Measurements from ENCODE around the gene CDCA8. TPM values are rescaled to one million over a fixed set of nuclear protein-coding genes. Genes with fewer than 3 reads are reported as not detected.

CDCA8 gene
- total and polyA plus RNA-seq, 2 experiments from 2014 or later = 31.6 to 37.9 TPM

DNA sequence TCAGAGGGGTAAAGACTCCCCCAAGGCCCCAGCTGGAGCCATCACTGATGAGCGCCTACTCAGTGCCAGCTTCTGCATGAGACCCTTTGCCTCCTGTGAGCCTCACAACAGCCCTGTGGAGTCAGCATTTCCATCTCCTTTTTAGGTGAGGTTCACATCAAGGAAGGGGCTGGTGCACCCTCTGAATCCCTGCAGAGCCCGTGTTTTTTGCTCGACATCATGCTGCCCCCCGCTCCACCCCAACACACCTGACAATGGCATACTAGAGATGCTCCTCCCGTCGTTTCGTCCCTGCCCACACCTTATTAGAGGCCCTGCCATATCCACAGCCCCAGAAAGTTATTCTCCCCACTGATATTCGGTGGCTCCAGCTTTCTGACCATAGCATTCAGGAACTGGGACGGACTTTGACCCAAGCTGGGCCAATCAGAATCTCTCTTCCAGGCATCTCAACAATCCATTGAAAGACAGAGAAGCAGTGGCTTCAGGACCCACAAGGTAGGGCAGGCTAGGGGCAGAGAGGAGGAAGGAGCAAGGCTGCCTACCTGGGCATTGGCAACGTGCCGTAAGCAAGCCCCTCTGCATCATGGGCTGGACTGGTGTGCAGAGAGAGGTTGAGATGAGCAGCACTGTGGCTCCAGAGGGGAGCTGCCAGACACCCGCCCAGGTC lies 39.9 kb downstream of the CDCA8 start (continued):
- TF ChIP-seq, protein P1, sequence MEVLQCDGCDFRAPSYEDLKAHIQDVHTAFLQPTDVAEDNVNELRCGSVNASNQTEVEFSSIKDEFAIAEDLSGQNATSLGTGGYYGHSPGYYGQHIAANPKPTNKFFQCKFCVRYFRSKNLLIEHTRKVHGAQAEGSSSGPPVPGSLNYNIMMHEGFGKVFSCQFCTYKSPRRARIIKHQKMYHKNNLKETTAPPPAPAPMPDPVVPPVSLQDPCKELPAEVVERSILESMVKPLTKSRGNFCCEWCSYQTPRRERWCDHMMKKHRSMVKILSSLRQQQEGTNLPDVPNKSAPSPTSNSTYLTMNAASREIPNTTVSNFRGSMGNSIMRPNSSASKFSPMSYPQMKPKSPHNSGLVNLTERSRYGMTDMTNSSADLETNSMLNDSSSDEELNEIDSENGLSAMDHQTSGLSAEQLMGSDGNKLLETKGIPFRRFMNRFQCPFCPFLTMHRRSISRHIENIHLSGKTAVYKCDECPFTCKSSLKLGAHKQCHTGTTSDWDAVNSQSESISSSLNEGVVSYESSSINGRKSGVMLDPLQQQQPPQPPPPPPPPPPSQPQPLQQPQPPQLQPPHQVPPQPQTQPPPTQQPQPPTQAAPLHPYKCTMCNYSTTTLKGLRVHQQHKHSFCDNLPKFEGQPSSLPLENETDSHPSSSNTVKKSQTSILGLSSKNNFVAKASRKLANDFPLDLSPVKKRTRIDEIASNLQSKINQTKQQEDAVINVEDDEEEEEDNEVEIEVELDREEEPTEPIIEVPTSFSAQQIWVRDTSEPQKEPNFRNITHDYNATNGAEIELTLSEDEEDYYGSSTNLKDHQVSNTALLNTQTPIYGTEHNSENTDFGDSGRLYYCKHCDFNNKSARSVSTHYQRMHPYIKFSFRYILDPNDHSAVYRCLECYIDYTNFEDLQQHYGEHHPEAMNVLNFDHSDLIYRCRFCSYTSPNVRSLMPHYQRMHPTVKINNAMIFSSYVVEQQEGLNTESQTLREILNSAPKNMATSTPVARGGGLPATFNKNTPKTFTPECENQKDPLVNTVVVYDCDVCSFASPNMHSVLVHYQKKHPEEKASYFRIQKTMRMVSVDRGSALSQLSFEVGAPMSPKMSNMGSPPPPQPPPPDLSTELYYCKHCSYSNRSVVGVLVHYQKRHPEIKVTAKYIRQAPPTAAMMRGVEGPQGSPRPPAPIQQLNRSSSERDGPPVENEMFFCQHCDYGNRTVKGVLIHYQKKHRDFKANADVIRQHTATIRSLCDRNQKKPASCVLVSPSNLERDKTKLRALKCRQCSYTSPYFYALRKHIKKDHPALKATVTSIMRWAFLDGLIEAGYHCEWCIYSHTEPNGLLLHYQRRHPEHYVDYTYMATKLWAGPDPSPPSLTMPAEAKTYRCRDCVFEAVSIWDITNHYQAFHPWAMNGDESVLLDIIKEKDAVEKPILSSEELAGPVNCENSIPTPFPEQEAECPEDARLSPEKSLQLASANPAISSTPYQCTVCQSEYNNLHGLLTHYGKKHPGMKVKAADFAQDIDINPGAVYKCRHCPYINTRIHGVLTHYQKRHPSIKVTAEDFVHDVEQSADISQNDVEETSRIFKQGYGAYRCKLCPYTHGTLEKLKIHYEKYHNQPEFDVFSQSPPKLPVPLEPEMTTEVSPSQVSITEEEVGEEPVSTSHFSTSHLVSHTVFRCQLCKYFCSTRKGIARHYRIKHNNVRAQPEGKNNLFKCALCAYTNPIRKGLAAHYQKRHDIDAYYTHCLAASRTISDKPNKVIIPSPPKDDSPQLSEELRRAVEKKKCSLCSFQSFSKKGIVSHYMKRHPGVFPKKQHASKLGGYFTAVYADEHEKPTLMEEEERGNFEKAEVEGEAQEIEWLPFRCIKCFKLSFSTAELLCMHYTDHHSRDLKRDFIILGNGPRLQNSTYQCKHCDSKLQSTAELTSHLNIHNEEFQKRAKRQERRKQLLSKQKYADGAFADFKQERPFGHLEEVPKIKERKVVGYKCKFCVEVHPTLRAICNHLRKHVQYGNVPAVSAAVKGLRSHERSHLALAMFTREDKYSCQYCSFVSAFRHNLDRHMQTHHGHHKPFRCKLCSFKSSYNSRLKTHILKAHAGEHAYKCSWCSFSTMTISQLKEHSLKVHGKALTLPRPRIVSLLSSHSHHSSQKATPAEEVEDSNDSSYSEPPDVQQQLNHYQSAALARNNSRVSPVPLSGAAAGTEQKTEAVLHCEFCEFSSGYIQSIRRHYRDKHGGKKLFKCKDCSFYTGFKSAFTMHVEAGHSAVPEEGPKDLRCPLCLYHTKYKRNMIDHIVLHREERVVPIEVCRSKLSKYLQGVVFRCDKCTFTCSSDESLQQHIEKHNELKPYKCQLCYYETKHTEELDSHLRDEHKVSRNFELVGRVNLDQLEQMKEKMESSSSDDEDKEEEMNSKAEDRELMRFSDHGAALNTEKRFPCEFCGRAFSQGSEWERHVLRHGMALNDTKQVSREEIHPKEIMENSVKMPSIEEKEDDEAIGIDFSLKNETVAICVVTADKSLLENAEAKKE (CRISPR knock-in tag; IDR thresholded peaks at IDR 0.05) = no peak
- TF ChIP-seq NANOG (IDR thresholded peaks at IDR 0.05; ENCODE audit: borderline replicate concordance) (no peak), ZNF331 (CRISPR knock-in tag; IDR thresholded peaks at IDR 0.05; ENCODE audit: low read depth) (no peak), POLR2AphosphoS5 (IDR thresholded peaks at IDR 0.05; ENCODE audit: low read depth) (no peak)
- TF ChIP-seq, protein P2, sequence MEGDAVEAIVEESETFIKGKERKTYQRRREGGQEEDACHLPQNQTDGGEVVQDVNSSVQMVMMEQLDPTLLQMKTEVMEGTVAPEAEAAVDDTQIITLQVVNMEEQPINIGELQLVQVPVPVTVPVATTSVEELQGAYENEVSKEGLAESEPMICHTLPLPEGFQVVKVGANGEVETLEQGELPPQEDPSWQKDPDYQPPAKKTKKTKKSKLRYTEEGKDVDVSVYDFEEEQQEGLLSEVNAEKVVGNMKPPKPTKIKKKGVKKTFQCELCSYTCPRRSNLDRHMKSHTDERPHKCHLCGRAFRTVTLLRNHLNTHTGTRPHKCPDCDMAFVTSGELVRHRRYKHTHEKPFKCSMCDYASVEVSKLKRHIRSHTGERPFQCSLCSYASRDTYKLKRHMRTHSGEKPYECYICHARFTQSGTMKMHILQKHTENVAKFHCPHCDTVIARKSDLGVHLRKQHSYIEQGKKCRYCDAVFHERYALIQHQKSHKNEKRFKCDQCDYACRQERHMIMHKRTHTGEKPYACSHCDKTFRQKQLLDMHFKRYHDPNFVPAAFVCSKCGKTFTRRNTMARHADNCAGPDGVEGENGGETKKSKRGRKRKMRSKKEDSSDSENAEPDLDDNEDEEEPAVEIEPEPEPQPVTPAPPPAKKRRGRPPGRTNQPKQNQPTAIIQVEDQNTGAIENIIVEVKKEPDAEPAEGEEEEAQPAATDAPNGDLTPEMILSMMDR (conservative IDR thresholded peaks at IDR 0.05; ENCODE audit: low read depth in 2 of 2) = no peak
